CD4-positive, CD25-positive, alpha-beta regulatory T cell (primary cell): ENCODE data around the gene FLNB. TPM values are rescaled to one million over a fixed set of nuclear protein-coding genes. Genes with fewer than 3 reads are reported as not detected.

Experiments
- ATAC-seq, 2 donors: fragments of 150-1000 bp; cut with Tn5 transposase; one replicate each; pipeline ENCODE4 v1.10.0; 2021; ENCODE audit warnings: low read depth in 2 of 2, moderate number of reproducible peaks in 2 of 2, moderate library complexity in 1 of 2
- DNase-seq, 3 donors: peaks; one replicate each; pipeline versions ENCODE4 v3.0.0 to v3.0.0-alpha.2; 2012 to 2022; ENCODE audit warnings: mixed read lengths in 1 of 3
- H3K27ac ChIP-seq: one replicate; pipeline ENCODE4 v1.7.0; 2013; ENCODE audit warnings: mild to moderate bottlenecking, low read length; ENCODE audit not compliant: insufficient read depth, poor library complexity, severe bottlenecking
- H3K27me3 ChIP-seq: one replicate; pipeline ENCODE4 v1.7.0; 2013; ENCODE audit warnings: low read length; ENCODE audit not compliant: control insufficient read depth, insufficient read depth
- H3K36me3 ChIP-seq: one replicate; pipeline ENCODE4 v1.7.0; 2013; ENCODE audit warnings: mild to moderate bottlenecking, low read length, moderate library complexity; ENCODE audit not compliant: control insufficient read depth, insufficient read depth
- H3K4me1 ChIP-seq: 2 replicates; pipeline ENCODE4 v1.7.0; 2013; ENCODE audit warnings: mild to moderate bottlenecking, low read length; ENCODE audit not compliant: insufficient read depth, control insufficient read depth, poor library complexity, severe bottlenecking
- H3K4me3 ChIP-seq: one replicate; pipeline ENCODE4 v1.7.0; 2013; ENCODE audit warnings: low read depth, mild to moderate bottlenecking, low read length, moderate library complexity
- H3K9me3 ChIP-seq, 2 experiments: 1 replicate in 1 of 2; 2 replicates in 1 of 2; pipeline ENCODE4 v1.7.0; 2013; ENCODE audit warnings: low read length in 2 of 2, mild to moderate bottlenecking in 1 of 2, moderate library complexity in 1 of 2; ENCODE audit not compliant: control insufficient read depth in 2 of 2
- H3K27ac Mint-ChIP-seq, 3 donors: one replicate each; pipeline ENCODE4 v1.8.0; 2020 to 2022; ENCODE audit warnings: mild to moderate bottlenecking in 3 of 3, mixed read lengths in 3 of 3, moderate library complexity in 2 of 3
- H3K27me3 Mint-ChIP-seq: one replicate; pipeline ENCODE4 v1.8.0; 2022; ENCODE audit warnings: mild to moderate bottlenecking, mixed read lengths
- H3K36me3 Mint-ChIP-seq: one replicate; pipeline ENCODE4 v1.8.0; 2020; ENCODE audit warnings: mixed read lengths
- H3K4me1 Mint-ChIP-seq, 4 donors: one replicate each; pipeline ENCODE4 v1.8.0; 2020 to 2022; ENCODE audit warnings: mixed read lengths in 4 of 4, mild to moderate bottlenecking in 1 of 4
- H3K4me3 Mint-ChIP-seq, 4 donors: one replicate each; pipeline ENCODE4 v1.8.0; 2020 to 2022; ENCODE audit warnings: mild to moderate bottlenecking in 4 of 4, mixed read lengths in 4 of 4, moderate library complexity in 3 of 4
- H3K9me3 Mint-ChIP-seq, 7 donors: one replicate each; pipeline ENCODE4 v1.8.0; 2020 to 2022; ENCODE audit warnings: mixed read lengths in 7 of 7, mild to moderate bottlenecking in 3 of 7, moderate library complexity in 2 of 7
- polyA plus RNA-seq, 4 donors: library from polyadenylated mRNA; unstranded; fragments of 300-500 nt; fragmentation: Illumina TruSeq; gene quantifications; one replicate each; pipeline ENCODE4 v1.2.3, GENCODE V29; 2021
- total RNA-seq: library from RNA; stranded (reverse); gene quantifications from one replicate; pipeline ENCODE4 v1.2.3, GENCODE V29; 2022

FLNB gene
- total and polyA plus RNA-seq, 5 donors from 2014 or later, result 8.9 to 40.8 (median 14.5) TPM

DNA sequence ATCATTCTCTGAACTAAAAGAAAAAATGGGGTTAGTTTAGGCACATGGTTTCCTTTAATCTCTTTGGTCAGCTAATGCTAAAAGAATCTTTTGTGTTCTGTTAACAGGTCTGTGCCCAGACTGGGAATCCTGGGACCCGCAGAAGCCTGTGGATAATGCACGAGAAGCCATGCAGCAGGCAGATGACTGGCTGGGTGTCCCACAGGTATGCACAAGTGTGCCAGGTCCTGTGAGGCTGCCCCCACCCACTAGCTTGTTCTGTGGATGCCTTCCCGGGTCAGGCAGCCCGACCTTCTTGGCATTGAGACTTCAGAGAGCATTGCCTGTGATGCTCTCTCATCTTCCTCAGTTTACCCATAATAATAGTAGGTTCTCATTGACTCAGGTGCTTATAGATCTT, 70.4 kb downstream of the FLNB start:
- H3K4me1 ChIP-seq, result peaks cover 28% of the 10 kb centered on the region
- H3K9me3 ChIP-seq, result no peaks in the 10 kb centered on the region
- no peak overlapping the region for H3K4me3 ChIP-seq
- no peak overlapping the region for H3K27ac ChIP-seq
- H3K9me3 Mint-ChIP-seq, result peaks cover 0 to 3% (median 0%) of the 10 kb centered on the region in 7 donors
- no peak overlapping the region for H3K27ac Mint-ChIP-seq
- no peak overlapping the region for H3K4me3 Mint-ChIP-seq
- no peaks in the 10 kb centered on the region for H3K27me3 ChIP-seq
- peaks cover 19 to 54% (median 42%) of the 10 kb centered on the region in 4 donors for H3K4me1 Mint-ChIP-seq
- DNase-seq (no peak), ATAC-seq (no peak)
- H3K27me3 Mint-ChIP-seq, result peaks cover 4% of the 10 kb centered on the region
- peaks cover 26% of the 10 kb centered on the region for H3K36me3 ChIP-seq
- H3K36me3 Mint-ChIP-seq, result peaks cover 50% of the 10 kb centered on the region

DNA sequence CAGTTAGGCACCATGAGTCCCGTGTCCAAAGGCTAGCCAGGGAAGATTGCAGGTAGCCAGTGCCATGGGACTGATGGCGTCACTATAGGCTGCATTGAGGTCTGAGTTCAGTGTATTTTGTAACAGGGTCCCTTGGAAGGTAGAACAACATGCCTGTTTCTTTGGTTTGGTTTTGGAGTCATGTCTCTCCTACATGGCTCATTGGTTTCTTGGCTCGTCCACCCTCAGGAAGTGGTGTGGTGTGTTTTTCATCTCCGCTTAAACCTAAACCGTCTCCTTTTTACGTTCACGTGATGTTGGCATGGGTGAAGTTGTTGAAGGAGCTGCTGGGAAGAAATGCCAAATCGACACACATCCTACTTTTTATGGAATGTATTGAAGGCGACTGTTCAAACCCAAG, 71.6 kb downstream of the FLNB start:
- Mint-ChIP-seq H3K27ac (peak overlapping the region in 2 of 3 donors; percentile 57 to 80), H3K4me1 (peaks cover 16 to 54% (median 37%) of the 10 kb centered on the region in 4 donors), H3K27me3 (peaks cover 4% of the 10 kb centered on the region), H3K4me3 (no peak overlapping the region), H3K36me3 (peaks cover 54% of the 10 kb centered on the region), H3K9me3 (peaks cover 0 to 3% (median 0%) of the 10 kb centered on the region in 7 donors)
- Histone ChIP-seq H3K36me3 (peaks cover 26% of the 10 kb centered on the region), H3K4me1 (peaks cover 23% of the 10 kb centered on the region), H3K27me3 (no peaks in the 10 kb centered on the region), H3K27ac (no peak overlapping the region), H3K9me3 (no peaks in the 10 kb centered on the region), H3K4me3 (no peak overlapping the region)
- ATAC-seq (no peak), DNase-seq (no peak)

GRCh38 chr3:58082047-58082446, 73.8 kb downstream of the FLNB start:
- H3K4me3 ChIP-seq, result peak overlapping the region; percentile 20
- Mint-ChIP-seq H3K27ac (peak overlapping the region; percentile 85 to 97 (median 92)), H3K4me3 (peak overlapping the region; percentile 37 to 79 (median 60)), H3K27me3 (peaks cover 4% of the 10 kb centered on the region), H3K4me1 (peaks cover 32 to 59% (median 38%) of the 10 kb centered on the region in 4 donors), H3K36me3 (peaks cover 46% of the 10 kb centered on the region), H3K9me3 (peaks cover 0 to 3% (median 0%) of the 10 kb centered on the region in 7 donors)
- H3K36me3 ChIP-seq, result peaks cover 24% of the 10 kb centered on the region
- no peaks in the 10 kb centered on the region for H3K9me3 ChIP-seq
- no peaks in the 10 kb centered on the region for H3K27me3 ChIP-seq
- peak in 2 of 3 donors; percentile 47 to 85 for DNase-seq
- ATAC-seq, result peak; percentile 76 to 85
- peaks cover 29% of the 10 kb centered on the region for H3K4me1 ChIP-seq
- H3K27ac ChIP-seq, result peak overlapping the region; percentile 34

GRCh38 chr3:58084166-58084565, 75.9 kb downstream of the FLNB start:
- peak overlapping the region in 1 of 4 donors; percentile 31 for H3K4me3 Mint-ChIP-seq
- H3K27ac ChIP-seq, result no peak overlapping the region
- peak in 1 of 3 donors; percentile 14 for DNase-seq
- H3K36me3 ChIP-seq, result peaks cover 11% of the 10 kb centered on the region
- no peaks in the 10 kb centered on the region for H3K9me3 ChIP-seq
- H3K27me3 ChIP-seq, result no peaks in the 10 kb centered on the region
- peaks cover 32% of the 10 kb centered on the region for H3K36me3 Mint-ChIP-seq
- peak overlapping the region; percentile 85 to 97 (median 92) for H3K27ac Mint-ChIP-seq
- H3K9me3 Mint-ChIP-seq, result peaks cover 0 to 3% (median 0%) of the 10 kb centered on the region in 7 donors
- H3K27me3 Mint-ChIP-seq, result peaks cover 2% of the 10 kb centered on the region
- no peak for ATAC-seq
- no peak overlapping the region for H3K4me3 ChIP-seq
- peaks cover 32 to 60% (median 40%) of the 10 kb centered on the region in 4 donors for H3K4me1 Mint-ChIP-seq
- H3K4me1 ChIP-seq, result peaks cover 29% of the 10 kb centered on the region

DNA sequence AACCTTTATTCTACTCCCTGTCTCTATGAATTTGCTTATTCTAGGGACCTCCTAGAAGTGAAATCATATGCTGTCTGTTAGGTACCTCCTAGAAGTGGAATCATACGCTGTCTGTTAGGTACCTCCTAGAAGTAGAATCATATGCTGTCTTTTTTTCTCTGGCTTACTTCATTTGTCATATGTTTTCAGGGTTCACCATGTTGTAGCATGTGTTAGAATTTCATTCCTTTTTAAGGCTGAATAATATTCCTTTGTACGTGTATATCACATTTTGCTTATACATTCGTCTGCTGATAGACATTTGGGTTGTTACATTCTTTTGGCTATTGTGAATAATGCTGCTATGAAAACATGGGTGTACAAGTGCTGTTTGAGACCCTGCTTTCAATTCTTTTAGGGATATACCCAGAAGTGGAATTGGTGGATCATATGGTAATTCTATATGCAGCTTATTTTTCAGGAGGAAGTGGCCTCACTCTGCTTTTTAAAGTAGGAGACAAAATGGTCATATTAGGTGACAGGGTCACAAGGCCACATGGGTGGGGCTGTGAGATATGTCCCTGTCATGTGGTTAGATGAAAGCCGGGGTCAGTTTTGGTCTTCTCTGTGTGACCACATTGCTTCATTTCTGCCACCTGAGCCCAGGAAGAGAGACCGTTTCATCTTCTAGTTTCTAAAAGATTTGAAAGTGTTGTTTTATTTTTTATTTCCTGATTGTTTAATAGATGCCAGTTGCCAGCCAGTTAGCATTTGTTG, 76.7 kb downstream of the FLNB start:
- Mint-ChIP-seq H3K4me3 (peak overlapping the region; percentile 31 to 66 (median 37)), H3K27me3 (no peaks in the 10 kb centered on the region), H3K9me3 (peaks cover 0 to 3% (median 0%) of the 10 kb centered on the region in 7 donors), H3K36me3 (peaks cover 25% of the 10 kb centered on the region), H3K4me1 (peaks cover 32 to 60% (median 40%) of the 10 kb centered on the region in 4 donors), H3K27ac (peak overlapping the region; percentile 92 to 95 (median 92))
- H3K27me3 ChIP-seq, result no peaks in the 10 kb centered on the region
- ATAC-seq (no peak), DNase-seq (peak in 1 of 3 donors; percentile 29)
- H3K9me3 ChIP-seq, result no peaks in the 10 kb centered on the region
- peaks cover 4% of the 10 kb centered on the region for H3K36me3 ChIP-seq
- peaks cover 29% of the 10 kb centered on the region for H3K4me1 ChIP-seq
- H3K27ac ChIP-seq, result peak overlapping the region; percentile 44
- peak overlapping the region; percentile 13 for H3K4me3 ChIP-seq

GRCh38 chr3:58085616-58086015, 77.4 kb downstream of the FLNB start:
- peak overlapping the region; percentile 92 to 95 (median 92) for H3K27ac Mint-ChIP-seq
- ATAC-seq, result no peak
- peak in 1 of 3 donors; percentile 29 for DNase-seq
- H3K36me3 Mint-ChIP-seq, result peaks cover 22% of the 10 kb centered on the region
- Histone ChIP-seq H3K4me3 (peak overlapping the region; percentile 11), H3K4me1 (peaks cover 29% of the 10 kb centered on the region), H3K36me3 (peaks cover 4% of the 10 kb centered on the region), H3K27ac (peak overlapping the region; percentile 44), H3K27me3 (no peaks in the 10 kb centered on the region), H3K9me3 (no peaks in the 10 kb centered on the region)
- peaks cover 0 to 3% (median 0%) of the 10 kb centered on the region in 7 donors for H3K9me3 Mint-ChIP-seq
- peak overlapping the region in 3 of 4 donors; percentile 31 to 66 (median 31) for H3K4me3 Mint-ChIP-seq
- H3K27me3 Mint-ChIP-seq, result no peaks in the 10 kb centered on the region
- peaks cover 32 to 60% (median 40%) of the 10 kb centered on the region in 4 donors for H3K4me1 Mint-ChIP-seq

- Mint-ChIP-seq H3K27ac (peak overlapping the region in 2 of 3 donors; percentile 23 to 88), H3K27me3 (no peaks in the 10 kb centered on the region), H3K4me3 (no peak overlapping the region), H3K36me3 (peaks cover 25% of the 10 kb centered on the region), H3K9me3 (no peaks in the 10 kb centered on the region), H3K4me1 (peaks cover 21 to 35% (median 25%) of the 10 kb centered on the region in 4 donors)
- Histone ChIP-seq H3K36me3 (no peaks in the 10 kb centered on the region), H3K27ac (no peak overlapping the region), H3K9me3 (no peaks in the 10 kb centered on the region), H3K4me1 (peaks cover 19% of the 10 kb centered on the region), H3K27me3 (no peaks in the 10 kb centered on the region), H3K4me3 (no peak overlapping the region)
- ATAC-seq (no peak), DNase-seq (no peak)
These were observed 80.3 kb downstream of the FLNB start for GRCh38 chr3:58088501-58088900.
